Prostate gland (tissue), 2 donors: ENCODE measurements around the gene CCDC170.

ENCODE experiments used
- CTCF ChIP-seq, 4 experiments: fragments of 200-600 bp in 2 of 4; fragments of 450-650 bp in 2 of 4; sonication (generic) in 2 of 4; IDR thresholded peaks; 1 replicate in 3 of 4; 2 replicates in 1 of 4; pipeline ENCODE4 v1.5.1; 2016 to 2019; ENCODE audit warnings: antibody characterized with exemption in 4 of 4, mild to moderate bottlenecking in 2 of 4, moderate library complexity in 2 of 4
- POLR2AphosphoS5 ChIP-seq: sonication (generic); formaldehyde crosslinking; IDR thresholded peaks from one replicate; pipeline ENCODE4 v1.6.1; 2017; ENCODE audit warnings: antibody characterized with exemption

GRCh38 chr6:151481786-151482185 lies 12.0 kb upstream of the CCDC170 start:
- TF ChIP-seq CTCF (IDR thresholded peaks at IDR 0.05): no peak
- no peak for TF ChIP-seq POLR2AphosphoS5
